HepG2 (cell line): Measurements from ENCODE around the gene PAPSS1.

Source experiments
- EP300 ChIP-seq, 3 experiments: sonication (generic) in 1 of 3; formaldehyde crosslinking in 1 of 3; IDR thresholded peaks; 2 replicates each; pipeline versions ENCODE4 v1.5.1 to v1.6.1; 2011 to 2020; ENCODE audit warnings: low read depth in 2 of 3, low read length in 2 of 3, borderline replicate concordance in 1 of 3, improper control_type of control experiment in 1 of 3, mild to moderate bottlenecking in 1 of 3, missing genetic modification reagents in 1 of 3, moderate library complexity in 1 of 3
- ETV5 ChIP-seq: IDR thresholded peaks from 2 replicates; pipeline ENCODE4 v1.6.1; 2018; ENCODE audit warnings: missing biosample characterization, missing genetic modification reagents, inconsistent platforms, borderline replicate concordance
- GABPA ChIP-seq, 2 experiments: IDR thresholded peaks; 2 replicates each; pipeline ENCODE4 v1.6.1; 2011 to 2016; ENCODE audit warnings: low read depth in 2 of 2, low read length in 1 of 2, missing biosample characterization in 1 of 2, missing genetic modification characterization in 1 of 2
- HMG20B ChIP-seq: conservative IDR thresholded peaks from 2 replicates; pipeline ENCODE4 v1.6.1; 2016; ENCODE audit warnings: missing genetic modification reagents, missing compliant biosample characterization
- HNRNPLL ChIP-seq: fragments of 200-400 bp; formaldehyde crosslinking; IDR thresholded peaks from 2 replicates; pipeline ENCODE4 v1.6.1; 2017; ENCODE audit warnings: mild to moderate bottlenecking, low read depth, low read length; ENCODE audit not compliant: poor library complexity, severe bottlenecking
- KLF6 ChIP-seq: IDR thresholded peaks from 2 replicates; pipeline ENCODE4 v1.8.0; 2016; ENCODE audit warnings: missing biosample characterization, missing genetic modification reagents
- NFYB ChIP-seq: sonication (generic); formaldehyde crosslinking; IDR thresholded peaks from 2 replicates; pipeline ENCODE4 v1.4.0; 2020; ENCODE audit warnings: missing genetic modification reagents
- PHF8 ChIP-seq: sonication (generic); formaldehyde crosslinking; IDR thresholded peaks from 2 replicates; pipeline ENCODE4 v1.5.0; 2020; ENCODE audit warnings: missing genetic modification reagents
- TAF1 ChIP-seq: sonication (generic); formaldehyde crosslinking; IDR thresholded peaks from 2 replicates; pipeline ENCODE4 v1.4.0; 2020; ENCODE audit warnings: missing genetic modification reagents
- TBL1XR1 ChIP-seq: fragments of 150-350 bp; IDR thresholded peaks from 2 replicates; pipeline ENCODE4 v1.6.1; 2014; ENCODE audit warnings: borderline replicate concordance, low read length; ENCODE audit not compliant: partially characterized antibody
- TCF12 ChIP-seq, 2 experiments: fragments of 450-650 bp in 1 of 2; sonication (generic) in 1 of 2; formaldehyde crosslinking in 1 of 2; IDR thresholded peaks; 2 replicates each; pipeline versions ENCODE4 v1.6.1 to v1.8.0; 2017 to 2022; ENCODE audit warnings: antibody characterized with exemption in 1 of 2, mild to moderate bottlenecking in 1 of 2, missing genetic modification reagents in 1 of 2, moderate library complexity in 1 of 2
- TF ChIP-seq, protein P1 (sequence below): sonication (generic); formaldehyde crosslinking; conservative IDR thresholded peaks from 2 replicates; pipeline ENCODE4 v1.5.0; 2020; ENCODE audit warnings: missing genetic modification reagents

DNA sequence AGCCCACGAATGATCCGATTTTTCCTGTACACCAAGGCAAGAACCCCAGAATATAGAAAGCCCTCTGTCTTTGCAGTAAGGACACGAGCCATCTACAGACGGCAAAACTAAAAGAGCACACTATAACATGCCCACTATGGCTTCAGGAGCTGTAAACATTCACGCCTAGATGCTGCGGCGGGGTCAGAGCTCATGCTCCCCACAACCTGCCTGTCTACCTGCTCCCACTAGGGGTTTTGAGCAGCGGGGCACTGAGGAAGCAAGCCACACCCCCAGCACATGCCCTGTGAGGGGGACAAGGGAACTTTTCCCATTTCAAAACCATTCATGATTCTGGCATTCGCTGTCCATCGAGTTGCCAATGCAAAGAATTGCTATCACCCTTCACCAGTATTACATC, 144.8 kb downstream of the PAPSS1 start:
- TF ChIP-seq TCF12 (IDR thresholded peaks at IDR 0.05) = no peak
- TF ChIP-seq TCF12 (CRISPR knock-in tag; IDR thresholded peaks at IDR 0.05) = no peak
- TF ChIP-seq ETV5 (CRISPR knock-in tag) = no peak
- TF ChIP-seq PHF8 (CRISPR knock-in tag) = no peak
- TF ChIP-seq TAF1 (CRISPR knock-in tag) = no peak
- TF ChIP-seq HMG20B (CRISPR knock-in tag) = no peak
- TF ChIP-seq, protein P1, sequence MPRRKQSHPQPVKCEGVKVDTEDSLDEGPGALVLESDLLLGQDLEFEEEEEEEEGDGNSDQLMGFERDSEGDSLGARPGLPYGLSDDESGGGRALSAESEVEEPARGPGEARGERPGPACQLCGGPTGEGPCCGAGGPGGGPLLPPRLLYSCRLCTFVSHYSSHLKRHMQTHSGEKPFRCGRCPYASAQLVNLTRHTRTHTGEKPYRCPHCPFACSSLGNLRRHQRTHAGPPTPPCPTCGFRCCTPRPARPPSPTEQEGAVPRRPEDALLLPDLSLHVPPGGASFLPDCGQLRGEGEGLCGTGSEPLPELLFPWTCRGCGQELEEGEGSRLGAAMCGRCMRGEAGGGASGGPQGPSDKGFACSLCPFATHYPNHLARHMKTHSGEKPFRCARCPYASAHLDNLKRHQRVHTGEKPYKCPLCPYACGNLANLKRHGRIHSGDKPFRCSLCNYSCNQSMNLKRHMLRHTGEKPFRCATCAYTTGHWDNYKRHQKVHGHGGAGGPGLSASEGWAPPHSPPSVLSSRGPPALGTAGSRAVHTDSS (CRISPR knock-in tag) = no peak
- TF ChIP-seq EP300 (IDR thresholded peaks at IDR 0.05; ENCODE audit: low read depth in 2 of 2, low read length in 2 of 2) = no peak
- TF ChIP-seq EP300 (CRISPR knock-in tag; IDR thresholded peaks at IDR 0.05; ENCODE audit: borderline replicate concordance) = no peak
- no peak for TF ChIP-seq HNRNPLL
- TF ChIP-seq KLF6 (CRISPR knock-in tag) = no peak
- TF ChIP-seq GABPA (IDR thresholded peaks at IDR 0.05; ENCODE audit: low read depth, low read length) = no peak
- no peak for TF ChIP-seq GABPA (CRISPR knock-in tag; IDR thresholded peaks at IDR 0.05; ENCODE audit: low read depth)
- no peak for TF ChIP-seq TBL1XR1
- TF ChIP-seq NFYB (CRISPR knock-in tag) = no peak
